ENCODE data around the gene FKRP. TPM values are rescaled to one million over a fixed set of nuclear protein-coding genes. Genes with fewer than 3 reads are reported as not detected.

Gene FKRP
- total RNA-seq, 1 experiment from 2014 or later: 10.6 TPM

GRCh38 chr19:46723471-46723870, 22.4 kb upstream of the FKRP start:
- no peaks in the 10 kb centered on the region for H3K9me3 ChIP-seq (ENCODE audit: insufficient read depth, low read depth)
- H3K79me2 ChIP-seq (ENCODE audit: low read depth): peaks cover 4% of the 10 kb centered on the region; the same call in 1 of the 2 replicates
- no peak overlapping the region for H3K4me3 ChIP-seq
- H3F3A ChIP-seq (ENCODE audit: insufficient read depth, low read depth): peaks cover 24% of the 10 kb centered on the region; the same call in 1 of the 2 replicates
- no peak overlapping the region for H3K4me2 ChIP-seq
- no peaks in the 10 kb centered on the region for H3K27me3 ChIP-seq (ENCODE audit: insufficient read depth, low read depth)
- H4K20me1 ChIP-seq (ENCODE audit: insufficient read depth): peaks cover 12% of the 10 kb centered on the region
- H3K36me3 ChIP-seq (ENCODE audit: low read depth): peaks cover 21% of the 10 kb centered on the region
- intact Hi-C loops (cut with micrococcal nuclease; ENCODE audit: unreplicated experiment): no loop called here
- H2AFZ ChIP-seq: no peak overlapping the region
- POLR2A ChIA-PET (ENCODE audit: unreplicated experiment): interaction anchor here (0.5 kb wide), 1 partner anchor 167 kb away, joined by 6 read pairs; no protein-coding TSS in a partner anchor
- CTCF ChIA-PET: no interaction called here
- H3K9me2 ChIP-seq (ENCODE audit: insufficient read depth): no peaks in the 10 kb centered on the region
- DNase-seq: peak in 1 of 2 experiments; percentile 32
- no peaks in the 10 kb centered on the region for H3K4me1 ChIP-seq (replicated peaks; ENCODE audit: insufficient read depth)
- TF ChIP-seq EZH2 (IDR thresholded peaks at IDR 0.05; ENCODE audit: low read depth) (no peak), CTCF (conservative IDR thresholded peaks at IDR 0.05) (no peak)
- H3K27ac ChIP-seq: no peak overlapping the region
- BruUV-seq (replicated peaks): no TSS peak

- H4K20me1 ChIP-seq (ENCODE audit: insufficient read depth): peaks cover 20% of the 10 kb centered on the region
- ChIA-PET POLR2A (ENCODE audit: unreplicated experiment) (no interaction called here), CTCF (no interaction called here)
- H2AFZ ChIP-seq: no peak overlapping the region
- DNase-seq: peak in 1 of 2 experiments; percentile 25
- no peaks in the 10 kb centered on the region for H3K9me2 ChIP-seq (ENCODE audit: insufficient read depth)
- BruUV-seq (replicated peaks): no TSS peak
- H3K4me1 ChIP-seq (replicated peaks; ENCODE audit: insufficient read depth): no peaks in the 10 kb centered on the region
- TF ChIP-seq EZH2 (IDR thresholded peaks at IDR 0.05; ENCODE audit: low read depth): no peak
- no peak for TF ChIP-seq CTCF (conservative IDR thresholded peaks at IDR 0.05)
- H3K79me2 ChIP-seq (ENCODE audit: low read depth): peaks cover 13% of the 10 kb centered on the region
- no peaks in the 10 kb centered on the region for H3K27me3 ChIP-seq (ENCODE audit: insufficient read depth, low read depth)
- peaks cover 17% of the 10 kb centered on the region; the same call in 1 of the 2 replicates for H3F3A ChIP-seq (ENCODE audit: insufficient read depth, low read depth)
- no peaks in the 10 kb centered on the region for H3K9me3 ChIP-seq (ENCODE audit: insufficient read depth, low read depth)
- no peak overlapping the region for H3K27ac ChIP-seq
- H3K36me3 ChIP-seq (ENCODE audit: low read depth): peaks cover 31% of the 10 kb centered on the region
- no peak overlapping the region for H3K4me3 ChIP-seq
- H3K4me2 ChIP-seq: no peak overlapping the region
- intact Hi-C loops (cut with micrococcal nuclease; ENCODE audit: unreplicated experiment): no loop called here
Measured at GRCh38 chr19:46724468-46724867, 21.4 kb upstream of the FKRP start.

GRCh38 chr19:46725036-46725820, 20.6 kb upstream of the FKRP start:
- Histone ChIP-seq H3K27ac (no peak overlapping the region), H3K79me2 (ENCODE audit: low read depth) (peaks cover 21% of the 10 kb centered on the region), H3K4me3 (no peak overlapping the region), H3F3A (ENCODE audit: insufficient read depth, low read depth) (peaks cover 17% of the 10 kb centered on the region; the same call in 1 of the 2 replicates), H3K27me3 (ENCODE audit: insufficient read depth, low read depth) (no peaks in the 10 kb centered on the region), H3K36me3 (ENCODE audit: low read depth) (peaks cover 39% of the 10 kb centered on the region), H3K9me2 (ENCODE audit: insufficient read depth) (no peaks in the 10 kb centered on the region), H2AFZ (no peak overlapping the region), H3K4me2 (no peak overlapping the region), H4K20me1 (ENCODE audit: insufficient read depth) (peaks cover 22% of the 10 kb centered on the region), H3K9me3 (ENCODE audit: insufficient read depth, low read depth) (no peaks in the 10 kb centered on the region), H3K4me1 (replicated peaks; ENCODE audit: insufficient read depth) (peaks cover 3% of the 10 kb centered on the region)
- intact Hi-C loops (cut with micrococcal nuclease; ENCODE audit: unreplicated experiment): no loop called here
- peak in 1 of 2 experiments; percentile 9 for DNase-seq
- TF ChIP-seq CTCF (conservative IDR thresholded peaks at IDR 0.05) (no peak), EZH2 (IDR thresholded peaks at IDR 0.05; ENCODE audit: low read depth) (no peak)
- ChIA-PET POLR2A (ENCODE audit: unreplicated experiment) (no interaction called here), CTCF (interaction anchor here (0.7 kb wide), 1 partner anchor 849 kb away, joined by 3 read pairs; no protein-coding TSS in a partner anchor)
- no TSS peak for BruUV-seq (replicated peaks)

Measured in PC-9 (cell line).